ENCODE data around the gene PRKCSH.
"Not testable (repeated sequence)": the region's sequence is repeated elsewhere in the genome, so short reads cannot be mapped to it uniquely, and the experiment has no call there.

Gene PRKCSH

DNA sequence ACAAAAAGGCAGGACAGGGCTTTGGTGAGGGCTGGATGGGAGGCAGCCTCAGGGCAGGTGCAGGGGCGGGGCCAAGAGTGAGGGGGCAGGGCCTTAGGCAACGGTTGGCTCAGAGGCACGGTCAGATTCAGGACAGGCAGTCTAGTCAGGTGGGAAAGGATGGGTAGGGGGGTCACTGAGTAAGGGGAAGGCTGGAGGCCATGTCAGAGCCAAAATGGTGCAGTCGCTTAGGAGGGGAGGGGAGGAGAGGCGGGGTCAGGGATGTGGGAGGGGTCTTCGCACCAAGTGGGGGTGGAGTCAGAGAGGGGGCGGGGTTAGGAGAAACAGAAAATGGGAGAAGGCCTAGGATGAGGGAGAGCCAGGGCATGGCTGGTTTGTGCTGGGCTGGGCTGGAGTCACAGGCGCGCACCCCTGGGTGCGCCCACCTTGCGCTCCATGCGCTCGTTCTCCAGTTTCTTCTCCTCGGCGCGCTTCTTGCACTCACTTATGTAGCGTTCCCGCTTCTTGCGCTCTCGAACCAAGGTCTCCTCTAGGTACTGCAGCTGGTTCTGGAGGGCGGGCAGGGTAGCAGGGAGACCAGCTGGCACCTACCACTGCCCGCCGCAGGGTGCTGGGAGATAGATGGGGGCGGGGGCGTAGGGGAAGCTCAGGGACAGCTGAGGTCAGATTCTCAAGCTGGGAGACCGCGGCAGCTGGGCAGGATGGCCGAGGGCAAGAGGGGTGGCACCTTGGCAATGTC lies 9.5 kb upstream of the PRKCSH start:
- TF ChIP-seq POLR2A (IDR thresholded peaks at IDR 0.05; ENCODE audit: low read length) (no peak), GATA1 (IDR thresholded peaks at IDR 0.05; ENCODE audit: low read depth, low read length) (no peak)
- no peak for DNase-seq

DNA sequence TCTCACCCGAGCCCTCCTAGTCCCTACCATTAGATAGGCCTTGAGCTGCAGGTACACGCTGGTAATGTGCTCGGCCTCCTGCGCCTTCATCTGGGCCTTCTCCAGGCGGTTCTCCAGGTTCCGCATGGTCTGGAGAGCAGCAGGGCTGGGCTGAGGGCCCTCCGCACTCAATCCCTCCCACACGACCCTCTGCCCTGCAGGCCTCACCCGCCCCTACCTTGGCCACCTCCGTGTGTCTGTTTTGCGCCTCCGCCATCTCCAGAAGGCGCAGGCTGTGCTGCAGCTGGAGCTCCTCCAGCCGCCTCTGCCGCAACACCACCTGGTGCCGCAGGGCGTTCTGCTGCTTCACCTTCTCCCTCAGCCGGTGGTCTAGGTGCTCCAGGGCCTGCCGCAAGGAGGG lies 8.8 kb upstream of the PRKCSH start:
- no peak for TF ChIP-seq POLR2A (IDR thresholded peaks at IDR 0.05; ENCODE audit: low read length)
- no peak for TF ChIP-seq GATA1 (IDR thresholded peaks at IDR 0.05; ENCODE audit: low read depth, low read length)
- no peak for DNase-seq

DNA sequence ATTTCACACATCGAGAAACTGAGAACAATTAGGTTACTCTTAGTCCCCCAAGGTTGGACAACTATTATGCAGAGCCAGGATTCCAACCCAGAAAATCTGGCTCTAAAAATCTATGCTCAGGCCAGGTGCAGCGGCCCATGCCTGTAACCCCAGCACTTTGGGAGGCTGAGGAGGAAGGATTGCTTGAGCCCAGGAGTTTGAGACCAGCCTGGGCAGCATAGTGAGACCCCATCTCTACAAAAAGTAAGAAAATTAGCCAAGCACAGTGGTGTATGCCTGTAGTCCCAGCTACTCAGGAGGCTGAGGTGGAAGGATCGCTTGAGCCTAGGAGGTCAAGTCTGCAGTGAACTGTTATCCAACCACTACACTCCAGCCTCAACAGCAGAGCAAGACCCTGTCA lies 1.9 kb upstream of the PRKCSH start:
- not testable (repeated sequence) for DNase-seq

DNA sequence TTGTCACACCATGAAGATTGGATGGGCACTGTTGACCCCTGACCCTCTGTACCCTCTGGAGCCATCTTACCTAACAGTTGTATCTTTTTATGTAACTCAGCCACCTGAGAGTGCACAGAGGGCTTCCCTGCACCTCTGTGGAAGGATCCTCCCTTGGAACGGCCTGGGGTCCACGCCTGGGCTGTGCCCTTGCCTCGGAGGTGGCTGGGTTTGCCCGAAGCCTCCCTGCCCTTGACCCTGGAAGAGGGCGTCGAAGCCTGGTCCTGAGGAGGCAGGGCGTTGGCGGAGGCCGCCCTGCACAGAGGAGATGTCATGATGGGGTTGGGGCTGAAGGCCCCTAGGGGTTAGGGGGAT lies 755 bp upstream of the PRKCSH start:
- no peak for TF ChIP-seq GATA1 (IDR thresholded peaks at IDR 0.05; ENCODE audit: low read depth, low read length)
- no peak for TF ChIP-seq POLR2A (IDR thresholded peaks at IDR 0.05; ENCODE audit: low read length)
- DNase-seq: no peak

DNA sequence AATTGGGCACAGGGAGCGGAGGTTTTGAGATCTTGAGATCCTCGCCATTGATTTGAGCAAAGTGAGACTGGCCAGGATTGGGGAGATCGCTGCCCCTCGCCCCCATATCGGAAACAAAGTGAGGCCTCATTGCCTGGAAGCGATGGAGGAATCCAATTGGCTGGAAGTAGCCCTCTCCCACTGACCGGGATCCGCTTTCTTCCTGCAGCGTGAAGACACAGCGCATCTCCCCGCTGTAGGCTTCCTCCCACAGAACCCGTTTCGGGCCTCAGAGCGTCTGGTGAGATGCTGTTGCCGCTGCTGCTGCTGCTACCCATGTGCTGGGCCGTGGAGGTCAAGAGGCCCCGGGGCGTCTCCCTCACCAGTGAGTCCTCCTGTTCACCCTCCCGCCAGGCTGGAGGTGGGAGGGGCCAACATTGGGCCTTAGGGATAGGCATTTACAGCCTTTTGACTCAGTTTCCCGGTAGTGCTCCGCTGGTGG lies 438 bp downstream of the PRKCSH start:
- TF ChIP-seq POLR2A (IDR thresholded peaks at IDR 0.05; ENCODE audit: low read length) (peak; percentile 32), GATA1 (IDR thresholded peaks at IDR 0.05; ENCODE audit: low read depth, low read length) (no peak)
- peak; percentile 65 to 66 for DNase-seq

DNA sequence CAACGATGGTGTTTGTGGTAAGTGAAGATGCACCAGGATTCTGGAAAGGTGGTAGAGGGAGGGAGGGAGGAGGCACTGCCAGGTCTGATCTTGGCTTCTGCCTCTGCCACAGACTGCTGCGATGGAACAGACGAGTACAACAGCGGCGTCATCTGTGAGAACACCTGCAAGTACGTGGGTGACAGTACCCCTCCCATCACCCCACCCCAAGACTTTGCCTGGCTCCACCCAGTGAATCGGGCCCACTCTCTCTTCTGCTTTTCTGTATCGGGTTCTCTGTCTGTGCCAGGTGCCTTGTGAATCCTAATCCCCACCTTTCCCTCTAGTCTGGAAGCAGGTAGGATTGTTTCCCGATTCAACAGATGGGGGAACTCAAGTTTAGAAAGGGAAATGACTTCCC lies 2.5 kb downstream of the PRKCSH start:
- TF ChIP-seq GATA1 (IDR thresholded peaks at IDR 0.05; ENCODE audit: low read depth, low read length) (no peak), POLR2A (IDR thresholded peaks at IDR 0.05; ENCODE audit: low read length) (no peak)
- no peak for DNase-seq

DNA sequence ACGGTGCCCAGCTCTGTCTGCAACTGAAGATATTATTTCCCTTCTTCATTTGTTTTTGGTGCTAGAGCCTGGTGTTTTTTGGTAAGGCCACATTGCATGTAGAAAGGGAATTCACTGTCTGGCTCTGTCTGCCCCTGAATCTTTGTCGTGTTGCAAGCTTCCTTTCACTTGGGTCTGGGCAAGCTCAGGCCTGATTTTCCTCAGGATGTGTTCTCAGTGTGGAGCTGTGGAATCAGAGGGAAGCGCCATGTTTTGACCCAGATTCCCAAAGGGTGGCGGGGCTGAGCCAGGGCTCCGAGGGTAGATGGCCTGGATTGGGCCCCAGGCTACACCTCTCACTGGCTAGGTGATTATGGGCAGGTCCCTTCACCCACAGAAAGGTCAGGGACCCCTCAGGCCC lies 8.6 kb downstream of the PRKCSH start:
- TF ChIP-seq GATA1 (IDR thresholded peaks at IDR 0.05; ENCODE audit: low read depth, low read length) (no peak), POLR2A (IDR thresholded peaks at IDR 0.05; ENCODE audit: low read length) (no peak)
- DNase-seq: no peak

DNA sequence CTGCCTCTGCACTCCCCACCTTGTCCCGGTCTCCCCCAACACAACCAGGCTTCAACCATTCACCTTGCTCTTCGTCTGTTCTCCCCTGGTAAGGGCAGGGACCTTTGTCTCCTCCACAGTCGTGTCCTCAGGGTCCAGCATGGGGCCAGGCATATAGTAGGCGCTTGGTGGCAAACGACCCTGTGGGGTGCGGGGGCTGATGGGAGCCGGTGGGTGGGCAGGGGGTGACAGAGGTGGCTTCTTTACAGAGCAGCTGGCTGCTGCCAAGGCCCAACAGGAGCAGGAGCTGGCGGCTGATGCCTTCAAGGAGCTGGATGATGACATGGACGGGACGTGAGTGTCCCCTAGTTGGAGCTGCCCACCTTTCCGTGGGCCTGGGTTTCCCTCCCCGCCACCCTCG lies 9.7 kb downstream of the PRKCSH start:
- DNase-seq: no peak
- TF ChIP-seq POLR2A (IDR thresholded peaks at IDR 0.05; ENCODE audit: low read length) (no peak), GATA1 (IDR thresholded peaks at IDR 0.05; ENCODE audit: low read depth, low read length) (no peak)

DNA sequence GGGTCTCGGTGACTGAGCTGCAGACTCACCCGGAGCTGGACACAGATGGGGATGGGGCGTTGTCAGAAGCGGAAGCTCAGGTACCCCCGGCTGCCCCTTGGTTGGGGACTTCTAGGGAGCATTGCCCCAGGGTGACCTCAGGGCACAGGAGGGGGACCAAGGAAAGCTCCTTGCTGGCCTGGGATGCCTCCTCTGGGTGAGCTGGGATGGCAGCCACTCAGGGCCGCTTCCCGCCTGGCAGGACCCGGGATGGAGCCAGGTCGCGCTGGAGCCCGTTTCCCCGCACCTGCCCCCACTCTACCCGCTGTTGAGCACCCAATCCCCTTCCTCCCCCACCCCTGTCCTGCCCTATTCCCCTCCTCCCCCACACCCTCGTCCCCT lies 10.8 kb downstream of the PRKCSH start:
- no peak for DNase-seq
- TF ChIP-seq POLR2A (IDR thresholded peaks at IDR 0.05; ENCODE audit: low read length) (no peak), GATA1 (IDR thresholded peaks at IDR 0.05; ENCODE audit: low read depth, low read length) (no peak)

DNA sequence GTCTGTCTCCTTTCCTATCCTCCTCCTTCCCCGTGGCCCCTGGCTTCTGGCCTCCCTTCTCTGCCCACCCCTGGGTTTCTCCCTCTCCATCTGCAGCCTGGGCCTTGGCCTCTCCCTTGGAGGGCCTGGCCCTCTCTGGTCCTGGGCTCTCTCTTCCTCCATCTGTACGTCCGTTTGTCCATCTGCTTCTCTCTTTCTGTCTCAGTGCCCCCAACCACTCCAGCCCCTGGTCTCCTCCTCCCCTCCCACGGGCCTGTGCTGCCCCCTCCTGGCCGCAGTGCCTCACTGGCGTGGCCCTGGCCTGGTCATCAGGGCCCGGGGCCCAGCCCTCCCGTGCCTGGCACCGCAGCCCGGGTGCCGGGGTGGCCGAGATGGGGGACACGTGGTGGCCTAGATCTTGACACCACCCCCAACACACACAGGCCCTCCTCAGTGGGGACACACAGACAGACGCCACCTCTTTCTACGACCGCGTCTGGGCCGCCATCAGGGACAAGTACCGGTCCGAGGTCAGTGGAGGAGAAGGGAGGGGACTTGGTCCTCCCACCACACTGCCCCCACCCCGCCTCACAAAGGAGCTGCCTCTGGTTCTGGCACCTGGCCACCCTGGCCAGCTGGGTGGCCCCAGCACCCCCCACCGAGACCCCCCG lies 11.3 kb downstream of the PRKCSH start:
- TF ChIP-seq GATA1 (IDR thresholded peaks at IDR 0.05; ENCODE audit: low read depth, low read length) (no peak), POLR2A (IDR thresholded peaks at IDR 0.05; ENCODE audit: low read length) (no peak)
- peak; percentile 54 to 77 for DNase-seq

DNA sequence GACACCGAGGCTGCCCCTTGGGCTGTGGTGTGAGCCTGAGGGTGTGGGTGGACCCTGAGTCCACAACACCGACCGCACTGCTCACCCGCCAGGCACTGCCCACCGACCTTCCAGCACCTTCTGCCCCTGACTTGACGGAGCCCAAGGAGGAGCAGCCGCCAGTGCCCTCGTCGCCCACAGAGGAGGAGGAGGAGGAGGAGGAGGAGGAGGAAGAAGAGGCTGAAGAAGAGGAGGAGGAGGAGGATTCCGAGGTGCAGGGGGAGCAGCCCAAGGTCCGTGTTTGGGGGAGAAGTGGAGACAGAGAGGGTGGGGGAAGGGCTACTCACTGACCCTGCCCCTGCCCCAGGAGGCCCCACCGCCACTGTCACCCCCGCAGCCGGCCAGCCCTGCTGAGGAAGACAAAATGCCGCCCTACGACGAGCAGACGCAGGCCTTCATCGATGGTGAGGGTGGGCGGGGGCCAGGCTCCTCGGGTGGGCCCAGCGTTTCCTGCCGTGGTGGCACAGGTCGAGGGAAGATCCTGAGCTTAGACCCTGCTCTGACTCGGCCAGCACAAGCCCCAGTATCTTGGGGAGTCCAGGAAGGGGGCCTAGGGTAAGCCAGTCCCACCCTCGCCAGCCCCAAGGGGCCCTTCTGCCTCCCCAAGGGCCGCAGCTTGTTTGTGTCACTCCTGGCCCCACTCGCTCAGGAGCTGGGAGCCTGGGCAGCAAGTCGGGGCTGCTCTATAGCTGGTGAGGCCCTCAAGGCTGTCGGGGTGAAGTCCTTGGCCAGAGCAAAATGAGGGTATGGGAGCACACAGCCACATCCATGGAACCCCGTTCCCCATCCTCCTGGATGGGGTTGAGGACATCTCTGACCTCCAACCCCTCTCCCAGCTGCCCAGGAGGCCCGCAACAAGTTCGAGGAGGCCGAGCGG lies 12.2 kb downstream of the PRKCSH start:
- TF ChIP-seq POLR2A (IDR thresholded peaks at IDR 0.05; ENCODE audit: low read length): no peak
- no peak for TF ChIP-seq GATA1 (IDR thresholded peaks at IDR 0.05; ENCODE audit: low read depth, low read length)

DNA sequence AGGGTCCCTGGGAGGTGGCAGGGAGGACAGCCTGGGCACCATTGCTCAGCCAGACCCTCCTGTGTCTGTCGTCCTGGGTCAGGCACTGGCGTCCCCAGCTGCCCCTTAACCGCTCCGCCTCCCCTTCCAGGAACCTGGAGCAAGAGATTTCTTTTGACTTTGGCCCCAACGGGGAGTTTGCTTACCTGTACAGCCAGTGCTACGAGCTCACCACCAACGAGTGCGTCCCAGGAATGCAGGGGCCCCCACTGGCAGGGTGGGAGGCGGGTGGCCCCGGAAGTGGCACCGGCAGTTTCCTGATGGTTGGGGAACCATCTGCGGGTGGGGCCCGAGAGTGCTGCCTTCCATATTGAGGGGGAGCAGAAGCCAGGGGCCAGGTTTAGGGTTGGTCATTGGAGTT lies 13.0 kb downstream of the PRKCSH start:
- TF ChIP-seq GATA1 (IDR thresholded peaks at IDR 0.05; ENCODE audit: low read depth, low read length): no peak
- TF ChIP-seq POLR2A (IDR thresholded peaks at IDR 0.05; ENCODE audit: low read length): no peak

More for the DNA sequence above, 12.2 kb downstream of the PRKCSH start:
- no peak for DNase-seq

DNA sequence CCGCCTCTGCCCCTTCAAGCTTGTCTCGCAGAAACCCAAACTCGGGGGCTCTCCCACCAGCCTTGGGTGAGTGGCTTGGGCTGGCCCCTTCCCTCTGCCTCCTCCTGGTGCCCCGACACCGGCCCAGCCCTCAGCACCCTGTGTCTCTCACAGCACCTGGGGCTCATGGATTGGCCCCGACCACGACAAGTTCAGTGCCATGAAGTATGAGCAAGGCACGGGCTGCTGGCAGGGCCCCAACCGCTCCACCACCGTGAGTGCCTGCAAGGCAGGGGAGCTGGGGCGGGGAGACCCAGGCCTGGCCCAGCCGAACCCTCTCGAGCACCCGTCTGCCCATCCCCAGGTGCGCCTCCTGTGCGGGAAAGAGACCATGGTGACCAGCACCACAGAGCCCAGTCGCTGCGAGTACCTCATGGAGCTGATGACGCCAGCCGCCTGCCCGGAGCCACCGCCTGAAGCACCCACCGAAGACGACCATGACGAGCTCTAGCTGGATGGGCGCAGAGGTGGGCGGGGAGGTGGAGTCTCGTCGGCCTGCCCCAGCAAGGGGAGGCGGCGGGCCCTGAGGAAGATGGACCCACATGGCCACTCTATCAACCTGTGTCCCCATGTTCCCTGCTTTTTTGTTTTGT lies 13.6 kb downstream of the PRKCSH start:
- DNase-seq: no peak
- TF ChIP-seq POLR2A (IDR thresholded peaks at IDR 0.05; ENCODE audit: low read length) (no peak), GATA1 (IDR thresholded peaks at IDR 0.05; ENCODE audit: low read depth, low read length) (no peak)

More for the DNA sequence above, 13.0 kb downstream of the PRKCSH start:
- no peak for DNase-seq

Data from erythroblast (primary cell).